ENCODE results near the gene KNDC1.

Gene KNDC1

DNA sequence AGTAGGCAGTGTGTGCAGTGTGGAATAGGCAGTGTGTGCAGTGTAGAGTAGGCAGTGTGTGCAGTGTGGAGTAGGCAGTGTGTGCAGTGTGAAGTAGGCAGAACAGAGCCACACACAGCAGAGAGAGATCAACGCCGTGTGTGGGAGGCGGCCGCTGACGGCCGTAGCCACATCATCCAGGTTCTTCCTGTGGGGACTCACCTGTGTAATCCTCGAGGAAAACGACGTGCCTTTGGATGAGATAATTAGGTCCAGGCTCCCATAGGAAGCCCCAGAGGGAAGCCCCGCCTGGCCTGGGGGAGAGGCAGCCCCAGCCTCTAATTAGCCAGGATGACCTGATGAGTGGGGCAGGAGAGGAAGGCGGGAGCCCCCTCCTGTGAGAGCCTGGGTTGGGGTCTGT, 25.4 kb downstream of the KNDC1 start:
- no peaks in the 10 kb centered on the region for H3K4me1 ChIP-seq (ENCODE audit: insufficient read depth, low read length)
- H3K27me3 ChIP-seq (ENCODE audit: control insufficient read depth in 1 of 2, insufficient read depth in 2 of 2, low read length in 2 of 2), result peaks cover 0 to 4% of the 10 kb centered on the region in 2 donors
- no peak overlapping the region for H3K27ac ChIP-seq (ENCODE audit: low read depth, low read length)
- H3K36me3 ChIP-seq (ENCODE audit: insufficient read depth, low read length), result no peaks in the 10 kb centered on the region
- no peaks in the 10 kb centered on the region for H3K9me3 ChIP-seq (ENCODE audit: low read length)
- no peak overlapping the region for H3K9ac ChIP-seq (ENCODE audit: low read length)
- H3K4me3 ChIP-seq (ENCODE audit: low read depth in 1 of 2, low read length in 2 of 2), result no peak overlapping the region

DNA sequence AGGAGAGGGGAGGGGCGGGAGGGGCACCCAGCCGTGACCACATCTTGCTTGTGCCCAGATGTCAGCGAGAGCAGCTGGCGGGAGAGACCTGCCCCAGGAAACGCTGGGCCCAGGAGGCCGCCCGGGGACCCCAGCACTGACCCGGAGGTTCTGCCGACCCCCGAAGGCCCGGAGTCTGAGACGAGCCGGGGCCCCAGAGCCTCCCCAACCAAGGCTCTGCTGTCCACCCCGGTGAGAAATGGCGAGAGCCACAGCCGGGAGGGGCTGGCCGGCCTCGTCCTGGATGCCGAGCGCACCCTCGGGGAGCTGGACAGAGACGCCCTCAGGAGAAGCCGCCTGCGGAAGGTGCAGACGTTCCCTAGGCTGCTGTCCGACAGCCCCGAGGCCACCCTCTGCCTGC, 25.9 kb downstream of the KNDC1 start:
- no peaks in the 10 kb centered on the region for H3K4me1 ChIP-seq (ENCODE audit: insufficient read depth, low read length)
- H3K27ac ChIP-seq (ENCODE audit: low read depth, low read length), result no peak overlapping the region
- H3K9me3 ChIP-seq (ENCODE audit: low read length), result no peaks in the 10 kb centered on the region
- H3K36me3 ChIP-seq (ENCODE audit: insufficient read depth, low read length), result no peaks in the 10 kb centered on the region
- no peak overlapping the region for H3K9ac ChIP-seq (ENCODE audit: low read length)
- H3K4me3 ChIP-seq (ENCODE audit: low read depth in 1 of 2, low read length in 2 of 2), result no peak overlapping the region
- H3K27me3 ChIP-seq (ENCODE audit: control insufficient read depth in 1 of 2, insufficient read depth in 2 of 2, low read length in 2 of 2), result peaks cover 0 to 4% of the 10 kb centered on the region in 2 donors

DNA sequence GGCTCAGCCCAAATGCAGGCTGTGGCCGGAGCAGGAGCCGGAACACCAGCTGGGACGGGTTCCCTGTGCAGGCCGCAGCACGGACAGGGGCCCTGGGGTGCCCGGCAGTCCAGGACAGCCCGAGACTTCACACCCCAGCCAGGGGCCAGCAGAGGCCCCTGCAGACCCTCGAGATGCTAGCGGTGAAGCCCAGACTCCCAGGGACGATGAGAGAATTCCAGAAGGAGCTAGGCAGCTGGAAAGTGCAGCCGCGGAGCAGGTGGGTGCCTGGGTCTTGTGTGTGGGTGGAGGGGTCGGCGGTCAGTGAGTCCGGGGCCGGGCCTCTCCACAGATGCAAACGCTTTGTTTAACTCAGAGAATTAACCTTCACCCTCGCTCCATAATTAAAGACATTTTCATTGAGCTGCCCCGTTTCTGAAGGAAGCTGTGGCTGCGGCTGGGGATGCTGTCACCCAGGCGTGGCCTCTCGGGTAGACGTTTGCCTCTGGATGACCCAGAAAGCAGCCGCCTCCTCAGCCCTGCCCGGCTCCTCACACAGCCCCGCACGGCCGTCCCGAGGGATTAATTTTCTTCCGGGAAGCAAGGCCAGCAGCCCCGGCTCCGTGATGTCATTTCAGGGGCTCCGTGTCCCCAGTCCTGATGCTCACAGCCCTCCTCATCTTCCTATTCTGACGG, 26.5 kb downstream of the KNDC1 start:
- Histone ChIP-seq H3K36me3 (ENCODE audit: insufficient read depth, low read length) (no peaks in the 10 kb centered on the region), H3K9ac (ENCODE audit: low read length) (no peak overlapping the region), H3K27ac (ENCODE audit: low read depth, low read length) (no peak overlapping the region), H3K27me3 (ENCODE audit: control insufficient read depth in 1 of 2, insufficient read depth in 2 of 2, low read length in 2 of 2) (no peaks in the 10 kb centered on the region), H3K4me1 (ENCODE audit: insufficient read depth, low read length) (no peaks in the 10 kb centered on the region), H3K9me3 (ENCODE audit: low read length) (no peaks in the 10 kb centered on the region), H3K4me3 (ENCODE audit: low read depth in 1 of 2, low read length in 2 of 2) (no peak overlapping the region)

DNA sequence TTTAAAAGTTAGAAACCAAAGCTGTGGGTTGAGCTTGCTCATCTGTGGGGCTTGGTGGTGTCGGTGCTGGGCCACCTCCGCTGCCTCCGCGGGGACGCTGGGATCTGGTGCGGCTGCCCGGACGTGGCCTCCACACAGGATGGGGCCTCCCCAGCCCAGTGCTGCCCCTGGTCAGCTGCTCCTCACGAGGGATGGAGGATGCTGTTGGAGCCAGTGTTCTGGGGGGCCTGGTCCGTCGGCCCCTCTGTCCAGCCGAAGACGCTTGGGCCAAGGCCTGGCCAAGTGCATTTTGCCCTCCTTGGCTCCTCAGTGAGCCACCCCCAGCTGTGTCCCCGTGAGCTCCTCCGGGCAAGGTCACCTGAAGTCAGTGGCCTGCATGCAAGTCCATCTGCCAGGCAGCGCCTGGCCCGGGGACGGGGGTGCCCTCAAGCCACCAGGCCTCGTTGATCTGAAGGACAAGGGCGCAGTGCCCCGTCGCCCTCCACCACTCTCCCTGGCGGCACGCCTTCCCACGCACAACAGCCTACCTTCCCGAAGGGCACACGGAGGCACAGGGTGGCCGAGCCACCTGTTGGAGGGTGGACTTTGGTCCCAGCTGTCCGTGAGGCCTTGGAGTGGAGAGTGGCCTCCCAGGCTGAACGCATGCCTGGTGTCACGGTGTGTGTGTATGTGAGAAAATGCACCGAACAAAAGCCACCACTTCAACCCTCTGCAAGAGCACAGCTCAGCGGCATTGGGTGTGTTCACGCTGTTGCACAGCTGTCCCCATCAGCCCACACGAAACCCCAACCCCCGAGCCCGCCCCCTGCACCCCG, 27.3 kb downstream of the KNDC1 start:
- H3K9ac ChIP-seq (ENCODE audit: low read length), result no peak overlapping the region
- H3K36me3 ChIP-seq (ENCODE audit: insufficient read depth, low read length), result no peaks in the 10 kb centered on the region
- no peak overlapping the region for H3K4me3 ChIP-seq (ENCODE audit: low read depth in 1 of 2, low read length in 2 of 2)
- no peaks in the 10 kb centered on the region for H3K4me1 ChIP-seq (ENCODE audit: insufficient read depth, low read length)
- no peaks in the 10 kb centered on the region for H3K9me3 ChIP-seq (ENCODE audit: low read length)
- no peaks in the 10 kb centered on the region for H3K27me3 ChIP-seq (ENCODE audit: control insufficient read depth in 1 of 2, insufficient read depth in 2 of 2, low read length in 2 of 2)
- H3K27ac ChIP-seq (ENCODE audit: low read depth, low read length), result no peak overlapping the region

DNA sequence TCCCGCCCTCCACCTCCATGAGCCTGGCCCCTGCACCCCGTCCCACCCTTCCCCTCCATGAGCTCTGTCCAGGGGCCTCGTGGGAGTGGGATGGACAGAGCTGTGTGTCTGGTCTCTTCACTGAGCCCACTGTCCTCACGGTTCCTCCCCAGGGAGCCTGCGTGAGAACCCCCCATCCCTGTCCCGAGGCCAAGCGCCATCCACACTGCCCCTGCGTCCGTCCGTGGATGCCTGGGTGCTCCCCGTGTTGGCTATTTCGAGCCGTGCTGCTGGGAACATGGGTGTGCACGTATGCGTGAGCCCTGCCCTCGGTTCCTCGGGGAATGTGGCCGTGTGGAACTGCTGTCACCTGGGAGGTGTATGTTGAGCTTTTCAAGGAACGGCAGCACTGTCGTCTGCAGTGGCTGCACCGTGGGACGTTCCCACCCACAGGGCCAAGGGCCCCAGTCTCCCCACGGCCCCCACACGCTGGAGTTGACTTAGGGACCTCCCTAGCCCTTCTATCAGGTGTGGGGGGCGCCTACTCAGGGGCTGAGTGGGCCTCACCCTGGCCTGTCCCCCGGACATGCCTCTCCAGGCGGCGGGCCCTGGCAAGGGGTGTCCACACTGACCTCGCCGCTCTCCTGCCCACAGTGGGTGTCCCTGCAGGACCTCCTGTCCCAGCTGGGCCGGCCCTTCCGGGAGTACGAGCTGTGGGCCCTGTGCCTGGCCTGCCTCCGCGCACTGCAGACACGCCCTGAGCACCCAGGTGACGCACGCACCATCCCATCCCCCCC, 28.1 kb downstream of the KNDC1 start:
- H3K27me3 ChIP-seq (ENCODE audit: control insufficient read depth in 1 of 2, insufficient read depth in 2 of 2, low read length in 2 of 2), result no peaks in the 10 kb centered on the region
- no peaks in the 10 kb centered on the region for H3K9me3 ChIP-seq (ENCODE audit: low read length)
- H3K4me3 ChIP-seq (ENCODE audit: low read depth in 1 of 2, low read length in 2 of 2), result no peak overlapping the region
- no peak overlapping the region for H3K9ac ChIP-seq (ENCODE audit: low read length)
- no peaks in the 10 kb centered on the region for H3K36me3 ChIP-seq (ENCODE audit: insufficient read depth, low read length)
- no peak overlapping the region for H3K27ac ChIP-seq (ENCODE audit: low read depth, low read length)
- no peaks in the 10 kb centered on the region for H3K4me1 ChIP-seq (ENCODE audit: insufficient read depth, low read length)

DNA sequence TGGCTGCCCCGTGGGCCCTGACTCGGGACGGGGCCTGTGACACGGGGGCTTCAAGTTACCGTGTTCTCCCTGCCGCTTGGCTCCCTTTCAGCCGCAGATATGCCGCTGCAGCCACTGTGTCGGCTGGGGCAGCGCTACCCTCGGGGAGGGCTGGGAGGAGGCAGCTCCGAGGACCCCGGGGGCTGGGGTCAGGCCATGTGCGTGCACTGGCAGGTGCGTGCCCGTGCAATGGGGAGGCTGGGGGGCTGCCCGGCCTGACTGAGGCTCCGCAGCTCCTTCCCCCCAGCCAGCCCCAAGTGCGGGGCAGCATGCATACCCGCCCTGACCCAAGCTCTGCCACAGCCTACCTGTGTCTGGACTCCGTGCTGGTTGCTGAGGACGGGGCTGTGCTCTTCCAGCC, 29.2 kb downstream of the KNDC1 start:
- no peaks in the 10 kb centered on the region for H3K9me3 ChIP-seq (ENCODE audit: low read length)
- no peaks in the 10 kb centered on the region for H3K4me1 ChIP-seq (ENCODE audit: insufficient read depth, low read length)
- H3K27ac ChIP-seq (ENCODE audit: low read depth, low read length), result no peak overlapping the region
- H3K9ac ChIP-seq (ENCODE audit: low read length), result no peak overlapping the region
- H3K4me3 ChIP-seq (ENCODE audit: low read depth in 1 of 2, low read length in 2 of 2), result no peak overlapping the region
- no peaks in the 10 kb centered on the region for H3K36me3 ChIP-seq (ENCODE audit: insufficient read depth, low read length)
- H3K27me3 ChIP-seq (ENCODE audit: control insufficient read depth in 1 of 2, insufficient read depth in 2 of 2, low read length in 2 of 2), result no peaks in the 10 kb centered on the region

DNA sequence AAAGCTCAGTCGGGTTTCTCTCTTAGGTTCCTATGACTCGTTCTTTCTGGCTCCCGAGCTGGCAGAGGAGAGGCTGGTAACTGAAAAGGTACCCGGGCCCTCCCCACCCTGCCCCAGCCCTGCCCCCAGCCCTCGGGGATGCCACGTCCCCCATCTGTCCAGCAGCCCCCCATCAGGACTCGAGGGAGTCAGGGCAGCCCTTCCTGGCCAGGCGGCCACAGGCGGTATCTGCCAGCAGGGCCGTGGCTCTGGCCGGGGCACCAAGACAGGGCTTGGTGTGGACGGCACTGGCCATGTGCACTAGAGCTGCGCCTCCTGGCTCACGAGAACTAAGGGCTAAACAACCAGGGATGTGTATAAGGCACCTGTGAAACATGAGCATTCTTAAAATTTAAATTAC, 29.7 kb downstream of the KNDC1 start:
- Histone ChIP-seq H3K4me1 (ENCODE audit: insufficient read depth, low read length) (no peaks in the 10 kb centered on the region), H3K9ac (ENCODE audit: low read length) (no peak overlapping the region), H3K27ac (ENCODE audit: low read depth, low read length) (no peak overlapping the region), H3K27me3 (ENCODE audit: control insufficient read depth in 1 of 2, insufficient read depth in 2 of 2, low read length in 2 of 2) (no peaks in the 10 kb centered on the region), H3K4me3 (ENCODE audit: low read depth in 1 of 2, low read length in 2 of 2) (no peak overlapping the region), H3K36me3 (ENCODE audit: insufficient read depth, low read length) (no peaks in the 10 kb centered on the region), H3K9me3 (ENCODE audit: low read length) (no peaks in the 10 kb centered on the region)

DNA sequence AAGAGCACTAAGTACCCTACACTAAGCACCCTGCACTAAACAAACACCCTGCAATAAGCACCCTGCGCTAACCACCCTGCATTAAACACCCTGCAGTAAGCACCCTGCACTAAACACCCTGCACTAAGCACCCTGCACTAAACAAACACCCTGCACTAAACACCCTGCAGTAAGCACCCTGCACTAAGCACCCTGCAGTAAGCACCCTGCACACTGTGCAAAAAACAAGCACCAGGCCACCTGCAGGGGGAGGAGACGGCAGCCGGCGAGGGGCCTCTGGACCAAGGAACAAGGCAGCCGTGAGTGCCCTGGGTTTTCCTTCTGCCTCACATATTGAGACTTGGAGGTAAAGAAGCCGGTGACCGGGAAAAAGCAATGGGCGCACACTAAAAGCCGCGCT, 30.2 kb downstream of the KNDC1 start:
- Histone ChIP-seq H3K27me3 (ENCODE audit: control insufficient read depth in 1 of 2, insufficient read depth in 2 of 2, low read length in 2 of 2) (no peaks in the 10 kb centered on the region), H3K4me1 (ENCODE audit: insufficient read depth, low read length) (no peaks in the 10 kb centered on the region), H3K36me3 (ENCODE audit: insufficient read depth, low read length) (no peaks in the 10 kb centered on the region), H3K4me3 (ENCODE audit: low read depth in 1 of 2, low read length in 2 of 2) (no peak overlapping the region), H3K9ac (ENCODE audit: low read length) (no peak overlapping the region), H3K9me3 (ENCODE audit: low read length) (no peaks in the 10 kb centered on the region), H3K27ac (ENCODE audit: low read depth, low read length) (no peak overlapping the region)

DNA sequence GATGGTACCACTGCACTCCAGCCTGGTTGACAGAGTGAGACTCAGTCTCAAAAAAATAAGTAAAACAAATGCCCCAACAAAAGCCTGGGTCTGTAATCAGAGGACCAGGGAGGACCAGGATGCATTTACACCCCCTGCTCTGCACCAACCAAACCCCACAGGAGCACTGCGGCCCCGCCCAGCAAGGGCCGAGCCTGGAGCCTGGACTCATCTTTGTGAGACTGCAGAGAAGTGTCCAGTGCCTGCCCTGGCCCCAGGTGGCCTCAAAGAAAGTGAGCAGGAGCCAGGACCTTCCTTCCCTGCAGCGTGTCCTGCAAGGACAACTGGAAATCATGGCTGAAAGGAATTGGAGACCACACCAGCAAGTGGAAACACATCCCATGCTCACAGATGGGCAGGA, 31.6 kb downstream of the KNDC1 start:
- Histone ChIP-seq H3K9me3 (ENCODE audit: low read length) (no peaks in the 10 kb centered on the region), H3K36me3 (ENCODE audit: insufficient read depth, low read length) (no peaks in the 10 kb centered on the region), H3K4me3 (ENCODE audit: low read depth in 1 of 2, low read length in 2 of 2) (no peak overlapping the region), H3K9ac (ENCODE audit: low read length) (no peak overlapping the region), H3K4me1 (ENCODE audit: insufficient read depth, low read length) (no peaks in the 10 kb centered on the region), H3K27me3 (ENCODE audit: control insufficient read depth in 1 of 2, insufficient read depth in 2 of 2, low read length in 2 of 2) (no peaks in the 10 kb centered on the region), H3K27ac (ENCODE audit: low read depth, low read length) (no peak overlapping the region)

DNA sequence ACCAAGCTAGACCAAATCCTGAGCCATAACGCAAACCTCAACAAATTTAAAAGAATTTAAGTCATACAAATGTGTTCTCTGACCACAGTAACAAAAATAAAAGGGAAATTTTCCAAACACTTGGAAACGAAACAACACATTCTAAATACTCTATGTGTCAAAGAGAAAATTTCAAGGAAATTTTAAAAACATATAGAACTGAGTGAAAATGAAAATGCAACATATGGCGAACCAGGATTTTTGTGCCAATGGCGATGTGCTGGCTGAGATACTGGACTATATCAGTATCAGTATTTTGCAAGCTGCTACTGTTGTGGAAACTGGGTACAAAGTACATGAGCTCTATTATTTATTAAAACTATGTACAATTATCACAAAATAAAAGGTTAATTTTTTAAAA, 34.1 kb downstream of the KNDC1 start:
- no peak overlapping the region for H3K27ac ChIP-seq (ENCODE audit: low read depth, low read length)
- H3K9me3 ChIP-seq (ENCODE audit: low read length), result no peaks in the 10 kb centered on the region
- H3K4me3 ChIP-seq (ENCODE audit: low read depth in 1 of 2, low read length in 2 of 2), result no peak overlapping the region
- no peaks in the 10 kb centered on the region for H3K27me3 ChIP-seq (ENCODE audit: control insufficient read depth in 1 of 2, insufficient read depth in 2 of 2, low read length in 2 of 2)
- H3K9ac ChIP-seq (ENCODE audit: low read length), result no peak overlapping the region
- no peaks in the 10 kb centered on the region for H3K4me1 ChIP-seq (ENCODE audit: insufficient read depth, low read length)
- no peaks in the 10 kb centered on the region for H3K36me3 ChIP-seq (ENCODE audit: insufficient read depth, low read length)

DNA sequence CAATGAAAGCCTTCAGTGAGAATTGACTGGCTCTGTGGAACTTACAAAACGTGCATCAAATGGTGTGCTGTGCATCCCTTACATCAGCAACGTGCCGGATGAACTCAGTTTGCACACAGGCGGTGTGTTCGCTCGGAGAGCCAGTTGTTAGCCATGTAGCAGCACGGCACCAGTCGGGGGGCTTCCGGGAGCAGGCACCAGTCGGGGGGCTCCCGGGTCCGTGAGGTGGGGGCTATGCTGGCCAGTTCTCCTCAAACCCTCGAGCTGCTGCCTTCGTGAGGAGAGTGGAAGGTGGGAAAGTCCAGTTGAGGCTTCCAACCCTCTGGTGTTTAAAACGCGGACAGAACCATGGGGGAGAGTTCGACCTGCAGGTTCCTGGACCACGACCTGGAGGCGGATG, 35.1 kb downstream of the KNDC1 start:
- no peaks in the 10 kb centered on the region for H3K27me3 ChIP-seq (ENCODE audit: control insufficient read depth in 1 of 2, insufficient read depth in 2 of 2, low read length in 2 of 2)
- H3K27ac ChIP-seq (ENCODE audit: low read depth, low read length), result no peak overlapping the region
- no peaks in the 10 kb centered on the region for H3K4me1 ChIP-seq (ENCODE audit: insufficient read depth, low read length)
- no peaks in the 10 kb centered on the region for H3K36me3 ChIP-seq (ENCODE audit: insufficient read depth, low read length)
- H3K9me3 ChIP-seq (ENCODE audit: low read length), result no peaks in the 10 kb centered on the region
- H3K9ac ChIP-seq (ENCODE audit: low read length), result no peak overlapping the region
- H3K4me3 ChIP-seq (ENCODE audit: low read depth in 1 of 2, low read length in 2 of 2), result no peak overlapping the region

Data from muscle layer of colon (tissue), 2 donors.